ENCODE data around the gene HLA-G. TPM values are rescaled to one million over a fixed set of nuclear protein-coding genes. Genes with fewer than 3 reads are reported as not detected.
A peak's percentile ranks its signal among the peaks of the same experiment; 100 is the strongest.

Gene HLA-G
- total RNA-seq, 1 experiment from 2014 or later: not detected

- Mint-ChIP-seq H3K9me3 (ENCODE audit: unreplicated experiment) (no peaks in the 10 kb centered on the region), H3K27ac (ENCODE audit: low read depth, unreplicated experiment) (no peak overlapping the region), H3K4me3 (ENCODE audit: unreplicated experiment) (no peak overlapping the region), H3K27me3 (ENCODE audit: insufficient read depth, unreplicated experiment) (no peaks in the 10 kb centered on the region), H3K36me3 (ENCODE audit: insufficient read depth, unreplicated experiment) (peaks cover 6% of the 10 kb centered on the region), H3K4me1 (ENCODE audit: insufficient read depth, unreplicated experiment) (peaks cover 8% of the 10 kb centered on the region)
- no peak for TF ChIP-seq CTCF (IDR thresholded peaks at IDR 0.05; ENCODE audit: unreplicated experiment)
- DNase-seq (ENCODE audit: unreplicated experiment): no peak
- CTCF ChIA-PET: interaction anchor here (0.8 to 1.6 kb wide), 6 partner anchors 11 to 320 kb away, joined by 3 to 5 read pairs (median 4); no protein-coding TSS in a partner anchor
- POLR2A ChIA-PET: no interaction called here
- intact Hi-C loops (cut with micrococcal nuclease): no loop called here
- BruUV-seq (replicated peaks): no TSS peak
Observed at GRCh38 chr6:29811377-29811776, 16.2 kb upstream of the HLA-G start.

- H3K4me3 Mint-ChIP-seq (ENCODE audit: unreplicated experiment): no peak overlapping the region
- ChIA-PET POLR2A (no interaction called here), CTCF (interaction anchor here (0.6 to 2.2 kb wide), 5 partner anchors 11 to 74 kb away, joined by 3 to 10 read pairs (median 3); no protein-coding TSS in a partner anchor)
- peaks cover 6% of the 10 kb centered on the region for H3K36me3 Mint-ChIP-seq (ENCODE audit: insufficient read depth, unreplicated experiment)
- BruUV-seq (replicated peaks): no TSS peak
- TF ChIP-seq CTCF (IDR thresholded peaks at IDR 0.05; ENCODE audit: unreplicated experiment): no peak
- no peak for DNase-seq (ENCODE audit: unreplicated experiment)
- no peaks in the 10 kb centered on the region for H3K27me3 Mint-ChIP-seq (ENCODE audit: insufficient read depth, unreplicated experiment)
- intact Hi-C loops (cut with micrococcal nuclease): no loop called here
- H3K4me1 Mint-ChIP-seq (ENCODE audit: insufficient read depth, unreplicated experiment): peaks cover 8% of the 10 kb centered on the region
- no peak overlapping the region for H3K27ac Mint-ChIP-seq (ENCODE audit: low read depth, unreplicated experiment)
- H3K9me3 Mint-ChIP-seq (ENCODE audit: unreplicated experiment): no peaks in the 10 kb centered on the region
Observed at GRCh38 chr6:29813066-29813465, 14.6 kb upstream of the HLA-G start.

- intact Hi-C loops (cut with micrococcal nuclease): no loop called here
- POLR2A ChIA-PET: no interaction called here
- CTCF ChIA-PET: interaction anchor here (0.6 to 2.2 kb wide), 7 partner anchors 10 to 312 kb away, joined by 3 to 10 read pairs (median 3); no protein-coding TSS in a partner anchor
- Mint-ChIP-seq H3K27me3 (ENCODE audit: insufficient read depth, unreplicated experiment) (no peaks in the 10 kb centered on the region), H3K36me3 (ENCODE audit: insufficient read depth, unreplicated experiment) (peaks cover 6% of the 10 kb centered on the region), H3K4me1 (ENCODE audit: insufficient read depth, unreplicated experiment) (peaks cover 8% of the 10 kb centered on the region), H3K9me3 (ENCODE audit: unreplicated experiment) (no peaks in the 10 kb centered on the region), H3K27ac (ENCODE audit: low read depth, unreplicated experiment) (peak overlapping the region; percentile 76), H3K4me3 (ENCODE audit: unreplicated experiment) (no peak overlapping the region)
- BruUV-seq (replicated peaks): no TSS peak
- DNase-seq (ENCODE audit: unreplicated experiment): peak; percentile 86
- TF ChIP-seq CTCF (IDR thresholded peaks at IDR 0.05; ENCODE audit: unreplicated experiment): no peak
Observed at GRCh38 chr6:29813809-29814208, 13.8 kb upstream of the HLA-G start.

GRCh38 chr6:29814379-29815117, 13.1 kb upstream of the HLA-G start:
- H3K4me1 Mint-ChIP-seq (ENCODE audit: insufficient read depth, unreplicated experiment): peaks cover 8% of the 10 kb centered on the region
- ChIA-PET CTCF (interaction anchor here (0.6 to 2.2 kb wide), 2 partner anchors 39 to 76 kb away, joined by 3 to 10 read pairs; no protein-coding TSS in a partner anchor), POLR2A (interaction anchor here (0.7 kb wide), 1 partner anchor 17 kb away, joined by 3 read pairs; no protein-coding TSS in a partner anchor)
- BruUV-seq (replicated peaks): TSS peak; percentile 36
- peaks cover 6% of the 10 kb centered on the region for H3K36me3 Mint-ChIP-seq (ENCODE audit: insufficient read depth, unreplicated experiment)
- H3K27ac Mint-ChIP-seq (ENCODE audit: low read depth, unreplicated experiment): peak overlapping the region; percentile 76
- DNase-seq (ENCODE audit: unreplicated experiment): no peak
- no peaks in the 10 kb centered on the region for H3K27me3 Mint-ChIP-seq (ENCODE audit: insufficient read depth, unreplicated experiment)
- H3K9me3 Mint-ChIP-seq (ENCODE audit: unreplicated experiment): no peaks in the 10 kb centered on the region
- intact Hi-C loops (cut with micrococcal nuclease): no loop called here
- H3K4me3 Mint-ChIP-seq (ENCODE audit: unreplicated experiment): no peak overlapping the region
- TF ChIP-seq CTCF (IDR thresholded peaks at IDR 0.05; ENCODE audit: unreplicated experiment): no peak
